ENCODE data around the gene TNNC2. TPM values are rescaled to one million over a fixed set of nuclear protein-coding genes. Genes with fewer than 3 reads are reported as not detected.
A peak's percentile ranks its signal among the peaks of the same experiment; 100 is the strongest.

The TNNC2 gene
- total and polyA plus RNA-seq, 9 of the 15 experiments (the other 6 are each of a cell fraction or from before 2014, with no cell fraction given), result not detected

- TF ChIP-seq MNT (conservative IDR thresholded peaks at IDR 0.05) (peak; percentile 53 to 76), CXXC5 (CRISPR knock-in tag; IDR thresholded peaks at IDR 0.05) (peak; percentile 34; the same call in 1 of the 2 replicates), HNRNPLL (IDR thresholded peaks at IDR 0.05; ENCODE audit: low read depth, low read length, poor library complexity, severe bottlenecking) (peak; percentile 22), VEZF1 (CRISPR knock-in tag; IDR thresholded peaks at IDR 0.05) (no peak), POLR2G (IDR thresholded peaks at IDR 0.05; ENCODE audit: low read depth, low read length) (peak; percentile 84), ZBTB40 (IDR thresholded peaks at IDR 0.05) (peak; percentile 98), ZBTB40 (CRISPR knock-in tag; IDR thresholded peaks at IDR 0.05) (no peak), ELF4 (CRISPR knock-in tag; IDR thresholded peaks at IDR 0.05) (0 out of 2 replicates have a peak, but pooled peaks have one; percentile 62), MTA2 (IDR thresholded peaks at IDR 0.05; ENCODE audit: low read depth) (peak; percentile 59), DIDO1 (tag; IDR thresholded peaks at IDR 0.05; ENCODE audit: low read depth) (peak; percentile 68; the same call in 1 of the 2 replicates), TAF1 (IDR thresholded peaks at IDR 0.05; ENCODE audit: control insufficient read depth, extremely low read depth, insufficient read depth, low read length, severe bottlenecking) (peak; percentile 84), SMARCC2 (IDR thresholded peaks at IDR 0.05; ENCODE audit: low read depth) (no peak), RBBP5 (IDR thresholded peaks at IDR 0.05; ENCODE audit: borderline replicate concordance, insufficient read depth, low read length, poor library complexity, severe bottlenecking) (peak; percentile 90), NR2F6 (CRISPR knock-in tag; IDR thresholded peaks at IDR 0.05) (peak; percentile 94), C11orf30 (IDR thresholded peaks at IDR 0.05; ENCODE audit: low read depth) (peak; percentile 62)
Observed at GRCh38 chr20:45857114-45857881, 30.2 kb upstream of the TNNC2 start, which contains the start of the genes ACOT8 and ZSWIM3 (continued).

Measured in K562 (cell line).